Jurkat, Clone E6-1 (cell line): ENCODE results near the gene HDGF. TPM values are rescaled to one million over a fixed set of nuclear protein-coding genes. Genes with fewer than 3 reads are reported as not detected.

Source experiments
- DNase-seq: peaks from one replicate; pipeline ENCODE4 v3.0.0-alpha.2; 2011; ENCODE audit warnings: low read depth, low spot score
- H3K4me3 ChIP-seq: 2 replicates; pipeline ENCODE4 v1.5.1; 2011; ENCODE audit warnings: mild to moderate bottlenecking, low read length, control low read depth, moderate library complexity
- polyA plus RNA-seq: library from polyadenylated mRNA; unstranded; fragments of >200 nt; gene quantifications from one replicate; pipeline ENCODE4 v1.2.1, GENCODE V29; 2012; ENCODE audit warnings: missing spikeins; ENCODE audit not compliant: insufficient read length, insufficient read depth

HDGF gene
- 382 TPM for polyA plus RNA-seq

GRCh38 chr1:156751451-156751756 lies at the start of gene HDGF:
TSS of gene HDGF (minus strand) at chr1:156751675. CDS start at chr1:156751429, 246 bp downstream.
- no peak for DNase-seq
- H3K4me3 ChIP-seq: peak within 1 kb of the TSS; percentile 98

GRCh38 chr1:156797212-156797871 lies 45.9 kb upstream of the HDGF start:
- DNase-seq: peak; percentile 69
- no peak overlapping the region for H3K4me3 ChIP-seq

- DNase-seq: no peak
- H3K4me3 ChIP-seq: no peak overlapping the region
Measured at GRCh38 chr1:156796340-156797097, 45.0 kb upstream of the HDGF start.

GRCh38 chr1:156795787-156796186 lies 44.3 kb upstream of the HDGF start:
- no peak for DNase-seq
- H3K4me3 ChIP-seq: no peak overlapping the region

- no peak overlapping the region for H3K4me3 ChIP-seq
- no peak for DNase-seq
Measured at GRCh38 chr1:156795374-156795733, 43.9 kb upstream of the HDGF start.

- H3K4me3 ChIP-seq: no peak overlapping the region
- peak; percentile 68 for DNase-seq
Measured at GRCh38 chr1:156794506-156795373, 43.3 kb upstream of the HDGF start.

- H3K4me3 ChIP-seq: no peak overlapping the region
- DNase-seq: no peak
Measured at GRCh38 chr1:156789621-156790318, 38.3 kb upstream of the HDGF start.

- no peak overlapping the region for H3K4me3 ChIP-seq
- no peak for DNase-seq
Measured at GRCh38 chr1:156788136-156788535, 36.7 kb upstream of the HDGF start.

GRCh38 chr1:156786640-156787039 lies 35.2 kb upstream of the HDGF start:
- DNase-seq: no peak

GRCh38 chr1:156785458-156785857 lies 34.0 kb upstream of the HDGF start:
- H3K4me3 ChIP-seq: no peak overlapping the region
- no peak for DNase-seq

More at GRCh38 chr1:156786640-156787039, 35.2 kb upstream of the HDGF start:
- no peak overlapping the region for H3K4me3 ChIP-seq

- no peak for DNase-seq
- H3K4me3 ChIP-seq: no peak overlapping the region
Measured at GRCh38 chr1:156781585-156782186, 30.2 kb upstream of the HDGF start.

GRCh38 chr1:156777573-156777972 lies 26.1 kb upstream of the HDGF start:
- H3K4me3 ChIP-seq: no peak overlapping the region
- no peak for DNase-seq

- no peak overlapping the region for H3K4me3 ChIP-seq
- DNase-seq: no peak
Measured at GRCh38 chr1:156776942-156777341, 25.5 kb upstream of the HDGF start.

- DNase-seq: no peak
- H3K4me3 ChIP-seq: no peak overlapping the region
Measured at GRCh38 chr1:156775799-156776198, 24.3 kb upstream of the HDGF start.

GRCh38 chr1:156773607-156774006 lies 22.1 kb upstream of the HDGF start:
- no peak for DNase-seq
- H3K4me3 ChIP-seq: no peak overlapping the region

GRCh38 chr1:156772728-156773497 lies 21.4 kb upstream of the HDGF start:
- no peak for DNase-seq

GRCh38 chr1:156772222-156772621 lies 20.7 kb upstream of the HDGF start:
- no peak for DNase-seq
- no peak overlapping the region for H3K4me3 ChIP-seq

More at GRCh38 chr1:156772728-156773497, 21.4 kb upstream of the HDGF start:
- no peak overlapping the region for H3K4me3 ChIP-seq

GRCh38 chr1:156768610-156769295 lies 17.3 kb upstream of the HDGF start:
- no peak for DNase-seq
- H3K4me3 ChIP-seq: peak overlapping the region; percentile 92
